Measurements from ENCODE around the gene GPSM3.

GRCh38 chr6:32224696-32225095 lies 32.3 kb upstream of the GPSM3 start:
- TF ChIP-seq, protein P1, sequence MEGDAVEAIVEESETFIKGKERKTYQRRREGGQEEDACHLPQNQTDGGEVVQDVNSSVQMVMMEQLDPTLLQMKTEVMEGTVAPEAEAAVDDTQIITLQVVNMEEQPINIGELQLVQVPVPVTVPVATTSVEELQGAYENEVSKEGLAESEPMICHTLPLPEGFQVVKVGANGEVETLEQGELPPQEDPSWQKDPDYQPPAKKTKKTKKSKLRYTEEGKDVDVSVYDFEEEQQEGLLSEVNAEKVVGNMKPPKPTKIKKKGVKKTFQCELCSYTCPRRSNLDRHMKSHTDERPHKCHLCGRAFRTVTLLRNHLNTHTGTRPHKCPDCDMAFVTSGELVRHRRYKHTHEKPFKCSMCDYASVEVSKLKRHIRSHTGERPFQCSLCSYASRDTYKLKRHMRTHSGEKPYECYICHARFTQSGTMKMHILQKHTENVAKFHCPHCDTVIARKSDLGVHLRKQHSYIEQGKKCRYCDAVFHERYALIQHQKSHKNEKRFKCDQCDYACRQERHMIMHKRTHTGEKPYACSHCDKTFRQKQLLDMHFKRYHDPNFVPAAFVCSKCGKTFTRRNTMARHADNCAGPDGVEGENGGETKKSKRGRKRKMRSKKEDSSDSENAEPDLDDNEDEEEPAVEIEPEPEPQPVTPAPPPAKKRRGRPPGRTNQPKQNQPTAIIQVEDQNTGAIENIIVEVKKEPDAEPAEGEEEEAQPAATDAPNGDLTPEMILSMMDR (IDR thresholded peaks at IDR 0.05) = no peak
- no peak for TF ChIP-seq POLR2A (IDR thresholded peaks at IDR 0.05)
